Activated T-helper 2 cell treated with anti-CD3 and anti-CD28 coated beads, Interferon-gamma antibody, Interleukin-2, Interleukin-4, amounts not matched to agents 10 μg/mL and 5 μg/mL and 100 μg/mL, durations not matched to agents 14 hours and 24 hours and 36 hours (primary cell): ENCODE results near the gene SKOR1. TPM values are rescaled to one million over a fixed set of nuclear protein-coding genes. Genes with fewer than 3 reads are reported as not detected.

Experiments used
- DNase-seq: peaks from one replicate; pipeline ENCODE4 v3.0.0; 2021; ENCODE audit warnings: low spot score
- H3K27ac Mint-ChIP-seq: one replicate; pipeline ENCODE4 v1.8.0; 2021; ENCODE audit warnings: mixed read lengths
- H3K27me3 Mint-ChIP-seq: one replicate; pipeline ENCODE4 v1.8.0; 2021; ENCODE audit warnings: low read depth, mixed read lengths
- H3K36me3 Mint-ChIP-seq: one replicate; pipeline ENCODE4 v1.8.0; 2021; ENCODE audit warnings: low read depth, mixed read lengths
- H3K4me1 Mint-ChIP-seq: one replicate; pipeline ENCODE4 v1.8.0; 2021; ENCODE audit warnings: low read depth, mixed read lengths
- H3K4me3 Mint-ChIP-seq: one replicate; pipeline ENCODE4 v1.8.0; 2021; ENCODE audit warnings: low read depth, mild to moderate bottlenecking, moderate library complexity, mixed read lengths
- H3K9me3 Mint-ChIP-seq: one replicate; pipeline ENCODE4 v1.8.0; 2021; ENCODE audit warnings: mixed read lengths
- intact Hi-C: fragments of 100-400 bp; cut with micrococcal nuclease; formaldehyde crosslinking; loops from one replicate; pipeline ENCODE4 v1.15.1; 2023
- total RNA-seq: library from RNA; stranded (reverse); gene quantifications from 2 replicates; pipeline ENCODE4 v1.2.3, GENCODE V29; 2022

SKOR1 gene
- total RNA-seq, 1 donor from 2014 or later = 0.21 TPM

- Mint-ChIP-seq H3K4me3 (no peak overlapping the region), H3K27ac (no peak overlapping the region), H3K36me3 (no peaks in the 10 kb centered on the region), H3K4me1 (peaks cover 8% of the 10 kb centered on the region), H3K9me3 (no peaks in the 10 kb centered on the region), H3K27me3 (peaks cover 24% of the 10 kb centered on the region)
- intact Hi-C loops = no loop called here
- no peak for DNase-seq
These were observed 58.7 kb downstream of the SKOR1 start for GRCh38 chr15:67884009-67884408.

Other genes with a start within 250 kb of the SKOR1 start
- not detected in 2 replicates for gene RNU6-1, start 14.5 kb downstream of the SKOR1 start, total RNA-seq
- gene PIAS1, start 228.8 kb downstream of the SKOR1 start, total RNA-seq = 30.3 and 34.4 TPM in 2 replicates